Liver (tissue), 9 donors: ENCODE measurements around the gene GALNTL6. TPM values are rescaled to one million over a fixed set of nuclear protein-coding genes. Genes with fewer than 3 reads are reported as not detected.

Source experiments
- DNase-seq: peaks from one replicate; pipeline ENCODE4 v3.0.0-alpha.2; 2017; ENCODE audit warnings: low spot score
- H3K27ac ChIP-seq, 2 donors: one replicate each; pipeline ENCODE4 v1.7.0; 2013; ENCODE audit warnings: inconsistent platforms in 2 of 2, low read length in 2 of 2, control low read depth in 1 of 2, low read depth in 1 of 2, mild to moderate bottlenecking in 1 of 2
- H3K27me3 ChIP-seq, 4 donors: one replicate each; pipeline versions ENCODE4 v1.6.1 to v1.7.0; 2013; ENCODE audit warnings: low read length in 3 of 4, inconsistent platforms in 1 of 4, mild to moderate bottlenecking in 1 of 4, moderate library complexity in 1 of 4; ENCODE audit not compliant: control insufficient read depth in 4 of 4, insufficient read depth in 4 of 4
- H3K36me3 ChIP-seq, 4 donors: one replicate each; pipeline versions ENCODE4 v1.6.1 to v1.7.0; 2013; ENCODE audit warnings: low read length in 3 of 4, mild to moderate bottlenecking in 3 of 4, low read depth in 1 of 4, moderate library complexity in 1 of 4; ENCODE audit not compliant: control insufficient read depth in 4 of 4, insufficient read depth in 3 of 4
- H3K4me1 ChIP-seq, 4 donors: one replicate each; pipeline versions ENCODE4 v1.6.1 to v1.7.0; 2013; ENCODE audit warnings: low read length in 3 of 4, mild to moderate bottlenecking in 3 of 4, moderate library complexity in 1 of 4; ENCODE audit not compliant: control insufficient read depth in 4 of 4, insufficient read depth in 4 of 4
- H3K4me3 ChIP-seq, 3 donors: one replicate each; pipeline versions ENCODE4 v1.6.1 to v1.7.0; 2013; ENCODE audit warnings: low read length in 3 of 3, control low read depth in 1 of 3, low read depth in 1 of 3, mild to moderate bottlenecking in 1 of 3
- H3K9ac ChIP-seq, 2 donors: one replicate each; pipeline ENCODE4 v1.7.0; 2013; ENCODE audit warnings: low read length in 2 of 2, mild to moderate bottlenecking in 2 of 2, moderate library complexity in 2 of 2, control low read depth in 1 of 2, low read depth in 1 of 2
- H3K9me3 ChIP-seq, 4 donors: one replicate each; pipeline versions ENCODE4 v1.6.1 to v1.7.0; 2013; ENCODE audit warnings: low read length in 3 of 4; ENCODE audit not compliant: control insufficient read depth in 4 of 4
- EGR1 ChIP-seq, 2 donors: IDR thresholded peaks; 2 replicates each; pipeline ENCODE4 v1.6.1; 2016 to 2018; ENCODE audit warnings: antibody characterized with exemption in 2 of 2, low read depth in 2 of 2
- FOXA1 ChIP-seq: IDR thresholded peaks from 2 replicates; pipeline ENCODE4 v1.6.1; 2016; ENCODE audit warnings: antibody characterized with exemption
- FOXA2 ChIP-seq: IDR thresholded peaks from 2 replicates; pipeline ENCODE4 v1.6.1; 2016; ENCODE audit warnings: antibody characterized with exemption
- GABPA ChIP-seq, 2 donors: IDR thresholded peaks in 1 of 2; conservative IDR thresholded peaks in 1 of 2; 2 replicates each; pipeline ENCODE4 v1.6.1; 2016; ENCODE audit warnings: antibody characterized with exemption in 2 of 2, mild to moderate bottlenecking in 1 of 2, moderate library complexity in 1 of 2
- HNF4A ChIP-seq, 2 donors: conservative IDR thresholded peaks; 2 replicates each; pipeline ENCODE4 v1.6.1; 2016; ENCODE audit warnings: antibody characterized with exemption in 2 of 2, mild to moderate bottlenecking in 2 of 2
- HNF4G ChIP-seq: IDR thresholded peaks from 2 replicates; pipeline ENCODE4 v1.6.1; 2016; ENCODE audit warnings: antibody characterized with exemption
- JUND ChIP-seq, 2 donors: IDR thresholded peaks; 2 replicates each; pipeline ENCODE4 v1.6.1; 2016; ENCODE audit warnings: antibody characterized with exemption in 2 of 2
- NR2F2 ChIP-seq: IDR thresholded peaks from 2 replicates; pipeline ENCODE4 v1.6.1; 2016; ENCODE audit warnings: antibody characterized with exemption
- RAD21 ChIP-seq, 2 donors: IDR thresholded peaks; 2 replicates each; pipeline ENCODE4 v1.6.1; 2016; ENCODE audit warnings: antibody characterized with exemption in 2 of 2, mild to moderate bottlenecking in 2 of 2
- RXRA ChIP-seq, 2 donors: IDR thresholded peaks; 2 replicates each; pipeline ENCODE4 v1.6.1; 2017 to 2018; ENCODE audit warnings: antibody characterized with exemption in 2 of 2, mild to moderate bottlenecking in 1 of 2
- SP1 ChIP-seq: IDR thresholded peaks from 2 replicates; pipeline ENCODE4 v1.6.1; 2018; ENCODE audit warnings: antibody characterized with exemption, mild to moderate bottlenecking
- TAF1 ChIP-seq: conservative IDR thresholded peaks from 2 replicates; pipeline ENCODE4 v1.6.1; 2016; ENCODE audit warnings: antibody characterized with exemption, mild to moderate bottlenecking
- YY1 ChIP-seq: IDR thresholded peaks from 2 replicates; pipeline ENCODE4 v1.6.1; 2016; ENCODE audit warnings: antibody characterized with exemption, mild to moderate bottlenecking
- WGBS: extraction: QIAGEN DNeasy Blood & Tissue Kit; methylation state at CpG from one replicate; pipeline ENCODE4 v1.1.7; 2013; 5-methylcytosine and 5-hydroxymethylcytosine counted together
- polyA plus RNA-seq, 2 donors: library from polyadenylated mRNA; stranded (reverse) in 1 of 2; unstranded in 1 of 2; fragments of 200-250 nt in 1 of 2; fragments of >200 nt in 1 of 2; fragmentation: Nextera tagmentation in 1 of 2; extraction: Ambion mirVana in 1 of 2; gene quantifications; one replicate each; pipeline versions ENCODE4 v1.2.1 to v1.2.3, GENCODE V29; 2013 to 2015
- total RNA-seq, 2 donors: library from RNA; depleted of rRNA; stranded (reverse); fragments of >200 nt; gene quantifications; one replicate each; pipeline ENCODE4 v1.2.3, GENCODE V29; 2014
- TF ChIP-seq, protein P1 (sequence below): IDR thresholded peaks from 2 replicates; pipeline ENCODE4 v1.6.1; 2016; ENCODE audit warnings: antibody characterized with exemption
- TF ChIP-seq, protein P2 (sequence below): IDR thresholded peaks from 2 replicates; pipeline ENCODE4 v1.6.1; 2016; ENCODE audit warnings: antibody characterized with exemption
- TF ChIP-seq, protein P3 (sequence below): IDR thresholded peaks from 2 replicates; pipeline ENCODE4 v1.6.1; 2016; ENCODE audit warnings: antibody characterized with exemption
- TF ChIP-seq, protein P4 (sequence below): fragments of 150-350 bp; IDR thresholded peaks from 2 replicates; pipeline ENCODE4 v1.5.1; 2017; ENCODE audit warnings: improper control_type of control experiment, low read depth, low read length; ENCODE audit not compliant: missing input control
- TF ChIP-seq, protein P5 (sequence below): IDR thresholded peaks from 2 replicates; pipeline ENCODE4 v1.6.1; 2016; ENCODE audit warnings: antibody characterized with exemption, mild to moderate bottlenecking
- donor health status: healthy.
- donor health status: healthy.
- donor health status: healthy.
- donor health status: healthy.
- donor health status: healthy.

Gene GALNTL6
- total and polyA plus RNA-seq, 4 donors = 0.06 to 0.08 TPM; not detected in 2

DNA sequence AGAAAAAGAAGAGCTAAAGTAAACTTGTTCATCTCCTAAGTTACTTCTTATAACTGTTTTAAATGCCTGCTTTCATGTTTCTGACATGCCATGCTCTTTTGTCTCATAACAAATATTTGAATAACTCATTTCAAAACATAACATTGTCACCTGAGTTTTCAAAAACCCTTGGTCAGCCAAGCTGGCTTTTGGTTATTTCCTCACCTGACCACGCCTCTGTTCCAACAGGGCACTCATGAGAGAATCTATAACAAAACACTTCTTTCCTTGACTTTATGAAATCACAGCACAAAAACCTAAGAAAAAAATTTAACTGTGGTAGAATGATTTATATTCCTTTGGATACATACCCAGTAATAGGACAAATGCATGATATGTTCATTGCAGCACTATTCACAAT lies 1182.5 kb downstream of the GALNTL6 start:
- WGBS = 77% methylated on average over 1 of the region's 1 CpG
- H3K4me1 ChIP-seq = no peaks in the 10 kb centered on the region

DNA sequence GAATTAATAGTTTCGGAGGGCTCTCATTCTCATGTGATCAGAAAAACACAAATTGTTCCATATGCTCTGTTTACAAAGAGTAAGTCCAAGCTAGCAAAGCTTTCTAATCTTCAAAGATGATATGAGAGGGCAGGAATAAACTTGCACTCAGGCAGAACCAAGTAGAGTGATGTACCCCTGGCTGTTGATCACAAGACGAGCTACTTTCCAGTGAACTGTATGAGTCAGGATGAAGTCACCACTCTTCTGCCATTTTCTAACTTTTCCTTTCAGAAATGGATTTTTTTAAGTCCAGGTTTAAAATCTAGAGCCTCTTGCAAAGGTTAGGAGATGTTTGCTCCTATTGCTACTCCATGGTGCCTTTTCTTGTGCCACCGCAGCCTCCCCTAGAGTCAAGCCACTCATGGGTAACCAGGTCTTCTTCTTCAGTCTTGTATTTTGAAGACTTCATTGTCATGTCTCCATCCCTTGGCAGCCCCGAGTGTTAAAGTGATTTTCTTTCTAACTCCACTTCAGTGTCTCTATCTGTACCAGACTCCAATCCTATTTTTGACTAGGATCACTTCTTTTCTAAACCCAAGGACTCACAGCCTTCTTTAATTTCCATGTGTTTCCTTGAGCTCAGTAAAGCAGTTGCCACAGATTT lies 1183.5 kb downstream of the GALNTL6 start:
- DNase-seq = no peak
- TF ChIP-seq, protein P1, sequence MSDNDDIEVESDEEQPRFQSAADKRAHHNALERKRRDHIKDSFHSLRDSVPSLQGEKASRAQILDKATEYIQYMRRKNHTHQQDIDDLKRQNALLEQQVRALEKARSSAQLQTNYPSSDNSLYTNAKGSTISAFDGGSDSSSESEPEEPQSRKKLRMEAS = no peak
- TF ChIP-seq SP1 (no peak), HNF4G (no peak), RXRA (IDR thresholded peaks at IDR 0.05) (no peak), EGR1 (IDR thresholded peaks at IDR 0.05; ENCODE audit: low read depth in 2 of 2) (no peak), FOXA2 (no peak), JUND (IDR thresholded peaks at IDR 0.05) (no peak), RAD21 (IDR thresholded peaks at IDR 0.05) (no peak), HNF4A (conservative IDR thresholded peaks at IDR 0.05) (no peak), GABPA (IDR thresholded peaks at IDR 0.05 in 1 of 2, conservative IDR thresholded peaks at IDR 0.05 in 1 of 2) (no peak), NR2F2 (no peak), TAF1 (no peak), FOXA1 (no peak)
- TF ChIP-seq, protein P2, sequence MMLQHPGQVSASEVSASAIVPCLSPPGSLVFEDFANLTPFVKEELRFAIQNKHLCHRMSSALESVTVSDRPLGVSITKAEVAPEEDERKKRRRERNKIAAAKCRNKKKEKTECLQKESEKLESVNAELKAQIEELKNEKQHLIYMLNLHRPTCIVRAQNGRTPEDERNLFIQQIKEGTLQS = no peak
- TF ChIP-seq, protein P3, sequence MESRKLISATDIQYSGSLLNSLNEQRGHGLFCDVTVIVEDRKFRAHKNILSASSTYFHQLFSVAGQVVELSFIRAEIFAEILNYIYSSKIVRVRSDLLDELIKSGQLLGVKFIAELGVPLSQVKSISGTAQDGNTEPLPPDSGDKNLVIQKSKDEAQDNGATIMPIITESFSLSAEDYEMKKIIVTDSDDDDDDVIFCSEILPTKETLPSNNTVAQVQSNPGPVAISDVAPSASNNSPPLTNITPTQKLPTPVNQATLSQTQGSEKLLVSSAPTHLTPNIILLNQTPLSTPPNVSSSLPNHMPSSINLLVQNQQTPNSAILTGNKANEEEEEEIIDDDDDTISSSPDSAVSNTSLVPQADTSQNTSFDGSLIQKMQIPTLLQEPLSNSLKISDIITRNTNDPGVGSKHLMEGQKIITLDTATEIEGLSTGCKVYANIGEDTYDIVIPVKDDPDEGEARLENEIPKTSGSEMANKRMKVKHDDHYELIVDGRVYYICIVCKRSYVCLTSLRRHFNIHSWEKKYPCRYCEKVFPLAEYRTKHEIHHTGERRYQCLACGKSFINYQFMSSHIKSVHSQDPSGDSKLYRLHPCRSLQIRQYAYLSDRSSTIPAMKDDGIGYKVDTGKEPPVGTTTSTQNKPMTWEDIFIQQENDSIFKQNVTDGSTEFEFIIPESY = no peak
- TF ChIP-seq, protein P4, sequence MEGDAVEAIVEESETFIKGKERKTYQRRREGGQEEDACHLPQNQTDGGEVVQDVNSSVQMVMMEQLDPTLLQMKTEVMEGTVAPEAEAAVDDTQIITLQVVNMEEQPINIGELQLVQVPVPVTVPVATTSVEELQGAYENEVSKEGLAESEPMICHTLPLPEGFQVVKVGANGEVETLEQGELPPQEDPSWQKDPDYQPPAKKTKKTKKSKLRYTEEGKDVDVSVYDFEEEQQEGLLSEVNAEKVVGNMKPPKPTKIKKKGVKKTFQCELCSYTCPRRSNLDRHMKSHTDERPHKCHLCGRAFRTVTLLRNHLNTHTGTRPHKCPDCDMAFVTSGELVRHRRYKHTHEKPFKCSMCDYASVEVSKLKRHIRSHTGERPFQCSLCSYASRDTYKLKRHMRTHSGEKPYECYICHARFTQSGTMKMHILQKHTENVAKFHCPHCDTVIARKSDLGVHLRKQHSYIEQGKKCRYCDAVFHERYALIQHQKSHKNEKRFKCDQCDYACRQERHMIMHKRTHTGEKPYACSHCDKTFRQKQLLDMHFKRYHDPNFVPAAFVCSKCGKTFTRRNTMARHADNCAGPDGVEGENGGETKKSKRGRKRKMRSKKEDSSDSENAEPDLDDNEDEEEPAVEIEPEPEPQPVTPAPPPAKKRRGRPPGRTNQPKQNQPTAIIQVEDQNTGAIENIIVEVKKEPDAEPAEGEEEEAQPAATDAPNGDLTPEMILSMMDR = no peak
- WGBS = 93% methylated on average over 4 of the region's 4 CpGs
- Histone ChIP-seq H3K4me3 (no peak overlapping the region), H3K4me1 (no peaks in the 10 kb centered on the region), H3K27ac (no peak overlapping the region), H3K9ac (no peak overlapping the region), H3K36me3 (no peaks in the 10 kb centered on the region), H3K9me3 (no peaks in the 10 kb centered on the region), H3K27me3 (no peaks in the 10 kb centered on the region)

More for the DNA sequence above, 1182.5 kb downstream of the GALNTL6 start:
- no peaks in the 10 kb centered on the region for H3K9me3 ChIP-seq
- TF ChIP-seq YY1 (no peak), RAD21 (IDR thresholded peaks at IDR 0.05) (no peak), SP1 (no peak), HNF4A (conservative IDR thresholded peaks at IDR 0.05) (no peak)
- TF ChIP-seq, protein P5, sequence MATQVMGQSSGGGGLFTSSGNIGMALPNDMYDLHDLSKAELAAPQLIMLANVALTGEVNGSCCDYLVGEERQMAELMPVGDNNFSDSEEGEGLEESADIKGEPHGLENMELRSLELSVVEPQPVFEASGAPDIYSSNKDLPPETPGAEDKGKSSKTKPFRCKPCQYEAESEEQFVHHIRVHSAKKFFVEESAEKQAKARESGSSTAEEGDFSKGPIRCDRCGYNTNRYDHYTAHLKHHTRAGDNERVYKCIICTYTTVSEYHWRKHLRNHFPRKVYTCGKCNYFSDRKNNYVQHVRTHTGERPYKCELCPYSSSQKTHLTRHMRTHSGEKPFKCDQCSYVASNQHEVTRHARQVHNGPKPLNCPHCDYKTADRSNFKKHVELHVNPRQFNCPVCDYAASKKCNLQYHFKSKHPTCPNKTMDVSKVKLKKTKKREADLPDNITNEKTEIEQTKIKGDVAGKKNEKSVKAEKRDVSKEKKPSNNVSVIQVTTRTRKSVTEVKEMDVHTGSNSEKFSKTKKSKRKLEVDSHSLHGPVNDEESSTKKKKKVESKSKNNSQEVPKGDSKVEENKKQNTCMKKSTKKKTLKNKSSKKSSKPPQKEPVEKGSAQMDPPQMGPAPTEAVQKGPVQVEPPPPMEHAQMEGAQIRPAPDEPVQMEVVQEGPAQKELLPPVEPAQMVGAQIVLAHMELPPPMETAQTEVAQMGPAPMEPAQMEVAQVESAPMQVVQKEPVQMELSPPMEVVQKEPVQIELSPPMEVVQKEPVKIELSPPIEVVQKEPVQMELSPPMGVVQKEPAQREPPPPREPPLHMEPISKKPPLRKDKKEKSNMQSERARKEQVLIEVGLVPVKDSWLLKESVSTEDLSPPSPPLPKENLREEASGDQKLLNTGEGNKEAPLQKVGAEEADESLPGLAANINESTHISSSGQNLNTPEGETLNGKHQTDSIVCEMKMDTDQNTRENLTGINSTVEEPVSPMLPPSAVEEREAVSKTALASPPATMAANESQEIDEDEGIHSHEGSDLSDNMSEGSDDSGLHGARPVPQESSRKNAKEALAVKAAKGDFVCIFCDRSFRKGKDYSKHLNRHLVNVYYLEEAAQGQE = no peak
- H3K27me3 ChIP-seq = no peaks in the 10 kb centered on the region
- DNase-seq = no peak
- no peaks in the 10 kb centered on the region for H3K36me3 ChIP-seq
- no peak overlapping the region for H3K27ac ChIP-seq
- no peak overlapping the region for H3K9ac ChIP-seq
- H3K4me3 ChIP-seq = no peak overlapping the region
